Measurements from ENCODE around the gene PNLDC1. TPM values are rescaled to one million over a fixed set of nuclear protein-coding genes. Genes with fewer than 3 reads are reported as not detected.
A peak's percentile ranks its signal among the peaks of the same experiment; 100 is the strongest.

Gene PNLDC1
- total and polyA plus RNA-seq, 2 of the 4 experiments (the other 2 are of a cell fraction), result not detected

DNA sequence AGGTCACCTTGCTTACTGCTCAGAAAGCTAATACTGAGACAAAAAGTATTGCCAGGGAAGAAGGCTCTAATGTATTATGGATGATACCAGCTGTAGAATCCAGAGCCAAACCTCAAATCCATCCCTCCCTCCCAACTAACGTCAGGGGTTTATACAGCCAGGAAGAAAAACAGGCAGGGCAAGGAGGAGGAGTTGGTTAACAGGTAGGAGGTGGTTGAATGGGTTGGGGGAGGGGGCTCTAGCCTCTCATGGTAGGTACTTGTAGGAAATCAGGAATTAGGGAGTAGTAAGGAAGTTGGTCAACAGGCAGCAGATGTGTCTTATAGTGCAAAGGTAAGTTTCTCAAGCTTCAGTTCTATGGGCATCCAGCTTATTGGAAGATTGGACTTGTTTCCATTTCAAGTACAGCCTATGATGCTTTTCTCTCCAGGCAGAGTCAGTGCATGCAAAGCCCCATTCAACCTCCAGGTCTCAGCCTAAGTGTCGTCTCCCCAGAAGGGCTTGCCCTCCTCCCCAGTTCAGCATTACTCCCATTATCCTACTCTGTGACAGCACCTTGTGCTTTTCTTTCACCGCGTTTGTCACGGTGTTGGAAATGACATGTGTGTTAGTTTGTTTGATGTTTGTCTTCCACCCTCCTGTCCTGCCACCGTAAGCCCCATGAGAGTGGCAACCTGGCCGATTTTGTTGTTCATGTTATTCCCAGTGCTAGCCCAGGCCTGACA, 38.1 kb downstream of the PNLDC1 start (continued):
- TF ChIP-seq MAFK (IDR thresholded peaks at IDR 0.05; ENCODE audit: low read depth, low read length), result no peak
- TF ChIP-seq CEBPB (IDR thresholded peaks at IDR 0.05; ENCODE audit: low read depth, low read length), result no peak

DNA sequence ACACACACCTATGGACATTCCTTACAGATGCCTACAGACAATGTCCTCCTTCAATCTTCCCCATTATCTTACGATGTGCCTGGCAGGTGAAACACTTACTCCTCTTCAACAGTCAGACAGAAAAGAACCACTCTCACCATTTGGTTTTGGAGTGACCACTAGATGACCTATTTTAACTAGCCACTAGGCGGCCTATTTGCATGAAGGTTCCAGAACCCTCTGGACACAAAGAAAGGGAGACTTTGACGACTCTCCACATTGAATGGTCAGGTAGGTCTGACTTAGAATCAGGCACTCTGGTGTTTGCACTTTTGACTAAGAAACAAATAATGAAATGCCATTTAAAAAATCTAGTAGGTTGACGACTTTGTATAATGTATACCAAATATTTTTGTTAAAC, 42.0 kb downstream of the PNLDC1 start:
- in situ Hi-C loops (cut with MboI; ENCODE audit: low sequenced_read_pairs) (no loop called here), intact Hi-C loops (cut with micrococcal nuclease) (no loop called here), dilution Hi-C loops (cut with HindIII; ENCODE audit: low sequenced_read_pairs, unreplicated experiment) (no loop called here)
- no peak overlapping the region for H3K4ac ChIP-seq (ENCODE audit: low read depth, low read length)
- H2BK20ac ChIP-seq (ENCODE audit: low read depth, low read length), result no peak overlapping the region
- no peak overlapping the region for H3K27ac ChIP-seq (ENCODE audit: insufficient read depth, low read length)
- no peak overlapping the region for H3K23ac ChIP-seq (ENCODE audit: low read depth, low read length)
- no peak overlapping the region for H3K9ac ChIP-seq (ENCODE audit: low read depth, low read length)
- no peaks in the 10 kb centered on the region for H3K79me1 ChIP-seq (ENCODE audit: low read depth in 1 of 2, low read length in 2 of 2)
- no peak overlapping the region for H3K4me2 ChIP-seq (ENCODE audit: low read depth, low read length)
- ChIA-PET POLR2A (ENCODE audit: unreplicated experiment) (no interaction called here), CTCF (no interaction called here)
- 89% methylated on average over 1 of the region's 4 CpGs; no CpG with 5 or more reads in 1 of the 2 experiments for WGBS, 2 experiments (ENCODE audit: extremely low coverage in 2 of 2, insufficient read length in 1 of 2)
- no peak overlapping the region for H3K18ac ChIP-seq (ENCODE audit: low read depth, low read length)
- no peaks in the 10 kb centered on the region for H4K20me1 ChIP-seq (ENCODE audit: insufficient read depth, low read length)
- no peaks in the 10 kb centered on the region; the same call in 1 of the 2 replicates for H3K27me3 ChIP-seq (ENCODE audit: control insufficient read depth, insufficient read depth, low read length)
- no peak for TF ChIP-seq CHD1 (IDR thresholded peaks at IDR 0.05; ENCODE audit: low read depth, low read length)
- TF ChIP-seq, protein P1, sequence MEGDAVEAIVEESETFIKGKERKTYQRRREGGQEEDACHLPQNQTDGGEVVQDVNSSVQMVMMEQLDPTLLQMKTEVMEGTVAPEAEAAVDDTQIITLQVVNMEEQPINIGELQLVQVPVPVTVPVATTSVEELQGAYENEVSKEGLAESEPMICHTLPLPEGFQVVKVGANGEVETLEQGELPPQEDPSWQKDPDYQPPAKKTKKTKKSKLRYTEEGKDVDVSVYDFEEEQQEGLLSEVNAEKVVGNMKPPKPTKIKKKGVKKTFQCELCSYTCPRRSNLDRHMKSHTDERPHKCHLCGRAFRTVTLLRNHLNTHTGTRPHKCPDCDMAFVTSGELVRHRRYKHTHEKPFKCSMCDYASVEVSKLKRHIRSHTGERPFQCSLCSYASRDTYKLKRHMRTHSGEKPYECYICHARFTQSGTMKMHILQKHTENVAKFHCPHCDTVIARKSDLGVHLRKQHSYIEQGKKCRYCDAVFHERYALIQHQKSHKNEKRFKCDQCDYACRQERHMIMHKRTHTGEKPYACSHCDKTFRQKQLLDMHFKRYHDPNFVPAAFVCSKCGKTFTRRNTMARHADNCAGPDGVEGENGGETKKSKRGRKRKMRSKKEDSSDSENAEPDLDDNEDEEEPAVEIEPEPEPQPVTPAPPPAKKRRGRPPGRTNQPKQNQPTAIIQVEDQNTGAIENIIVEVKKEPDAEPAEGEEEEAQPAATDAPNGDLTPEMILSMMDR (conservative IDR thresholded peaks at IDR 0.05; ENCODE audit: low read depth, low read length), result peak; percentile 37
- no peak overlapping the region for H4K91ac ChIP-seq (ENCODE audit: insufficient read depth, low read depth, low read length)
- no peak overlapping the region for H2BK15ac ChIP-seq (ENCODE audit: low read depth, low read length)
- no peak overlapping the region for H4K8ac ChIP-seq (ENCODE audit: low read depth in 2 of 2, low read length in 2 of 2)
- H2AK5ac ChIP-seq (ENCODE audit: low read depth, low read length), result no peak overlapping the region
- no peak overlapping the region for H3K14ac ChIP-seq (replicated peaks; ENCODE audit: low read depth, low read length)
- H2BK5ac ChIP-seq (ENCODE audit: low read depth, low read length, poor library complexity, severe bottlenecking), result no peak overlapping the region
- no peaks in the 10 kb centered on the region for H3K36me3 ChIP-seq (ENCODE audit: control insufficient read depth, insufficient read depth, low read length)
- ATAC-seq (ENCODE audit: low read depth) (peak; percentile 60; the same call in 1 of the 2 replicates), DNase-seq (no peak)
- no peaks in the 10 kb centered on the region for H3K9me3 ChIP-seq (ENCODE audit: control insufficient read depth, insufficient read depth, low read length)
- BruUV-seq (replicated peaks), result no TSS peak
- H3K4me1 ChIP-seq (ENCODE audit: control insufficient read depth, insufficient read depth, low read length), result no peaks in the 10 kb centered on the region
- H3K9me1 ChIP-seq (ENCODE audit: insufficient read depth, low read length), result 0 out of 2 replicates have a peak, but pooled peaks cover 4% of the 10 kb centered on the region
- H3K56ac ChIP-seq (ENCODE audit: extremely low read depth, insufficient read depth, low read length), result no peak overlapping the region
- no peak overlapping the region for H2BK120ac ChIP-seq (ENCODE audit: low read depth, low read length)
- H2AK9ac ChIP-seq (replicated peaks; ENCODE audit: low read depth, low read length, poor library complexity), result no peak overlapping the region
- no peak overlapping the region for H2AFZ ChIP-seq (replicated peaks; ENCODE audit: low read length, poor library complexity)
- H3K4me3 ChIP-seq (ENCODE audit: insufficient read depth, low read depth, low read length), result no peak overlapping the region
- no peak overlapping the region for H4K5ac ChIP-seq (ENCODE audit: low read depth, low read length)
